ENCODE data around the gene POLR3C.

The POLR3C gene

GRCh38 chr1:145868232-145868631 is 44.2 kb downstream of the POLR3C start:
- DNase-seq (ENCODE audit: low read depth in 2 of 2) = no peak

GRCh38 chr1:145871994-145872924 is 48.3 kb downstream of the POLR3C start:
- DNase-seq (ENCODE audit: low read depth in 2 of 2) = no peak

GRCh38 chr1:145874646-145875045 is 50.6 kb downstream of the POLR3C start:
- DNase-seq (ENCODE audit: low read depth in 2 of 2) = no peak

- DNase-seq (ENCODE audit: low read depth in 2 of 2) = no peak
Measured at GRCh38 chr1:145877923-145878486, 54.0 kb downstream of the POLR3C start.

GRCh38 chr1:145878724-145879123 is 54.7 kb downstream of the POLR3C start:
- no peak for DNase-seq (ENCODE audit: low read depth in 2 of 2)

GRCh38 chr1:145879775-145880174 is 55.8 kb downstream of the POLR3C start:
- DNase-seq (ENCODE audit: low read depth in 2 of 2) = no peak

GRCh38 chr1:145884675-145885074 is 60.7 kb downstream of the POLR3C start:
- DNase-seq (ENCODE audit: low read depth in 2 of 2) = no peak

- DNase-seq (ENCODE audit: low read depth in 2 of 2) = peak; percentile 72 to 79
Measured at GRCh38 chr1:145885738-145886287, 61.8 kb downstream of the POLR3C start, which contains the start of gene ANKRD35. ANKRD35 (minus strand) TSS chr1:145885866; CDS start chr1:145885758, 108 bp downstream.

GRCh38 chr1:145886390-145886789 is 62.4 kb downstream of the POLR3C start:
- no peak for DNase-seq (ENCODE audit: low read depth in 2 of 2)

GRCh38 chr1:145886816-145887215 is 62.8 kb downstream of the POLR3C start:
- no peak for DNase-seq (ENCODE audit: low read depth in 2 of 2)

- DNase-seq (ENCODE audit: low read depth in 2 of 2) = no peak
Measured at GRCh38 chr1:145887631-145888030, 63.6 kb downstream of the POLR3C start.

- no peak for DNase-seq (ENCODE audit: low read depth in 2 of 2)
Measured at GRCh38 chr1:145889722-145890121, 65.7 kb downstream of the POLR3C start.

- DNase-seq (ENCODE audit: low read depth in 2 of 2) = no peak
Measured at GRCh38 chr1:145891143-145891542, 67.1 kb downstream of the POLR3C start.

- no peak for DNase-seq (ENCODE audit: low read depth in 2 of 2)
Measured at GRCh38 chr1:145891587-145892485, 67.8 kb downstream of the POLR3C start.

- no peak for DNase-seq (ENCODE audit: low read depth in 2 of 2)
Measured at GRCh38 chr1:145892486-145893087, 68.6 kb downstream of the POLR3C start.

GRCh38 chr1:145893306-145894055 is 69.5 kb downstream of the POLR3C start:
- DNase-seq (ENCODE audit: low read depth in 2 of 2) = no peak
